Tibial nerve (tissue), 4 donors: ENCODE data around the gene ADCY2. TPM values are rescaled to one million over a fixed set of nuclear protein-coding genes. Genes with fewer than 3 reads are reported as not detected.

Experiments used
- DNase-seq, 2 donors: peaks; one replicate each; pipeline ENCODE4 v3.0.0-alpha.2; 2019; ENCODE audit warnings: low spot score in 2 of 2
- H3K27ac ChIP-seq, 4 donors: fragments of 200-600 bp; sonication (generic) in 3 of 4; one replicate each; pipeline ENCODE4 v1.5.1; 2017 to 2019; ENCODE audit warnings: mild to moderate bottlenecking in 1 of 4
- H3K27me3 ChIP-seq, 2 donors: fragments of 200-600 bp; sonication (generic) in 1 of 2; one replicate each; pipeline versions ENCODE4 v1.5.1 to v1.6.0; 2017 to 2019
- H3K36me3 ChIP-seq, 3 donors: fragments of 200-600 bp; sonication (generic); one replicate each; pipeline ENCODE4 v1.5.1; 2018 to 2019
- H3K4me1 ChIP-seq, 4 donors: fragments of 200-600 bp; sonication (generic) in 3 of 4; one replicate each; pipeline ENCODE4 v1.5.1; 2017 to 2019
- H3K4me3 ChIP-seq, 4 donors: fragments of 200-600 bp; sonication (generic) in 3 of 4; one replicate each; pipeline ENCODE4 v1.5.1; 2017 to 2019; ENCODE audit warnings: mild to moderate bottlenecking in 1 of 4, moderate library complexity in 1 of 4
- H3K9me3 ChIP-seq, 4 donors: fragments of 200-600 bp; sonication (generic) in 3 of 4; one replicate each; pipeline ENCODE4 v1.5.1; 2017 to 2019
- EP300 ChIP-seq, 2 donors: sonication (generic); formaldehyde crosslinking; IDR thresholded peaks; one replicate each; pipeline ENCODE4 v1.6.1; 2017; ENCODE audit warnings: antibody characterized with exemption in 2 of 2, mild to moderate bottlenecking in 1 of 2
- POLR2A ChIP-seq, 2 donors: fragments of 450-650 bp; IDR thresholded peaks; one replicate each; pipeline ENCODE4 v1.6.1; 2017; ENCODE audit warnings: antibody characterized with exemption in 2 of 2, mild to moderate bottlenecking in 2 of 2, moderate library complexity in 2 of 2
- WGBS, 2 donors: methylation state at CpG; one replicate each; pipeline ENCODE4 v1.1.5; 2018; 5-methylcytosine and 5-hydroxymethylcytosine counted together
- total RNA-seq, 4 donors: library from RNA; depleted of rRNA; stranded (reverse); fragments of >200 nt; gene quantifications; one replicate each; pipeline ENCODE4 v1.1.0, GENCODE V29; 2016
- TF ChIP-seq, protein P1 (sequence below), 5 experiments: fragments of 200-600 bp in 3 of 5; fragments of 450-650 bp in 2 of 5; sonication (generic) in 3 of 5; IDR thresholded peaks; one replicate each; pipeline ENCODE4 v1.5.1; 2016 to 2019; ENCODE audit warnings: antibody characterized with exemption in 5 of 5, mild to moderate bottlenecking in 3 of 5, moderate library complexity in 2 of 5

ADCY2 gene
- total RNA-seq, 4 donors from 2014 or later: 4.2 to 11.8 (median 10.0) TPM

DNA sequence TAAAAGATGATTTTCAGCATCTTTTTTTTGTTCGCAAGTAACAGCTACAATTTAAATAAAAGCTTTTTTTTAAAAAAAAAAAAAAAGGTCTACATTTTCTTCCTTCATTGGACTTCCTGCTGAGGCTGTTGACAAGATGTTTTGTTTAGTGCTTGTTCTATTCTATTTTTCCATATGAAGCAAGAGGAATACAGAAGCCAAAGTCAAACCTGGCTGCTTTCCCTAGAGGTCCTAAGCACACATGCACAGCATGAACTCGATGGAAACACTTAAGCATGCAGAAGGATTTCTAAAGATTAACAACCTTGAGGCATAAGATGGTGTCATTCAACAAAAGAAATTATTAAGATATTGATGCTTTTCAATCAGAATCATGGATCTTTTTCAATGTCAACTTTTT, 105.1 kb downstream of the ADCY2 start:
- DNase-seq: no peak
- Histone ChIP-seq H3K4me1 (no peaks in the 10 kb centered on the region), H3K27ac (no peak overlapping the region), H3K9me3 (no peaks in the 10 kb centered on the region), H3K27me3 (no peaks in the 10 kb centered on the region), H3K4me3 (no peak overlapping the region), H3K36me3 (no peaks in the 10 kb centered on the region)
- WGBS, 2 donors: 64 to 74% methylated on average over 2 of the region's 2 CpGs
- no peak for TF ChIP-seq EP300 (IDR thresholded peaks at IDR 0.05)
- TF ChIP-seq, protein P1, sequence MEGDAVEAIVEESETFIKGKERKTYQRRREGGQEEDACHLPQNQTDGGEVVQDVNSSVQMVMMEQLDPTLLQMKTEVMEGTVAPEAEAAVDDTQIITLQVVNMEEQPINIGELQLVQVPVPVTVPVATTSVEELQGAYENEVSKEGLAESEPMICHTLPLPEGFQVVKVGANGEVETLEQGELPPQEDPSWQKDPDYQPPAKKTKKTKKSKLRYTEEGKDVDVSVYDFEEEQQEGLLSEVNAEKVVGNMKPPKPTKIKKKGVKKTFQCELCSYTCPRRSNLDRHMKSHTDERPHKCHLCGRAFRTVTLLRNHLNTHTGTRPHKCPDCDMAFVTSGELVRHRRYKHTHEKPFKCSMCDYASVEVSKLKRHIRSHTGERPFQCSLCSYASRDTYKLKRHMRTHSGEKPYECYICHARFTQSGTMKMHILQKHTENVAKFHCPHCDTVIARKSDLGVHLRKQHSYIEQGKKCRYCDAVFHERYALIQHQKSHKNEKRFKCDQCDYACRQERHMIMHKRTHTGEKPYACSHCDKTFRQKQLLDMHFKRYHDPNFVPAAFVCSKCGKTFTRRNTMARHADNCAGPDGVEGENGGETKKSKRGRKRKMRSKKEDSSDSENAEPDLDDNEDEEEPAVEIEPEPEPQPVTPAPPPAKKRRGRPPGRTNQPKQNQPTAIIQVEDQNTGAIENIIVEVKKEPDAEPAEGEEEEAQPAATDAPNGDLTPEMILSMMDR (IDR thresholded peaks at IDR 0.05): no peak
- TF ChIP-seq POLR2A (IDR thresholded peaks at IDR 0.05): no peak

- no peaks in the 10 kb centered on the region for H3K9me3 ChIP-seq
- no peak for DNase-seq
- H3K4me3 ChIP-seq: no peak overlapping the region
- H3K27me3 ChIP-seq: no peaks in the 10 kb centered on the region
- H3K27ac ChIP-seq: no peak overlapping the region
- TF ChIP-seq POLR2A (IDR thresholded peaks at IDR 0.05): no peak
- TF ChIP-seq, protein P1 (IDR thresholded peaks at IDR 0.05): no peak
- no peak for TF ChIP-seq EP300 (IDR thresholded peaks at IDR 0.05)
- no peaks in the 10 kb centered on the region for H3K36me3 ChIP-seq
- no peaks in the 10 kb centered on the region for H3K4me1 ChIP-seq
- WGBS, 2 donors: 86 to 87% methylated on average over 9 of the region's 9 CpGs
Observed at GRCh38 chr5:7503564-7503963, 107.6 kb downstream of the ADCY2 start.

DNA sequence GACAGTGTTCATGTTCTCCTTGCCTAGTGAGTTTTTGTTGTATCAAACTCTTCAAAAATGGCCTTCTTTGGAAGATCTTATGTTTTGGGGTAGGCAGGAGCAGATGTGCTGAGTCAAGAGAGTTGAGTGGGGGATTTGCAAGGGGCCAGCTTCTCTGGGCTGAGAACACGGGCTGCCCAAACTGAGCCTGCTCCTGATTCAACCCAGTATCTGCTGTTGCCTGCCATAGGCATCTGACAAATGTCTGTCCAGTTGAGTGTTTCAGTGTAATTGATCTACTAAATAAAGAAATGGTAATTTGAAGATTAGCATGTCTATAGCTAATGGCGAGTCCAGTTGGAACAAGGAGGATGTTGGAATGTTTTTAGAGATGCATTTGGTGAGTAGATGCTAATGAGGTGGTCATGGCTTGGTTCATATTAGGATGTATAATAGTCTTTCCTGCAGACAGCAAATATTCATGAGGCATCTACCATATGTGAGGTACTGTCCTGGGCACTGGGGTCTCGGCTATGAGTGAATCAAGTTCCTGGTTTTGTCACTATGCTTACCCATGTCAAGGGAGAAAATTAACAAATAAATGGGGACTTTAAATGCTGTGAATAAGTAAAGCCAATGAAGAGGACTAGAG, 119.5 kb downstream of the ADCY2 start:
- no peaks in the 10 kb centered on the region for H3K9me3 ChIP-seq
- no peaks in the 10 kb centered on the region for H3K36me3 ChIP-seq
- no peak overlapping the region for H3K27ac ChIP-seq
- 77 to 79% methylated on average over 3 of the region's 3 CpGs for WGBS, 2 donors
- DNase-seq: no peak
- no peaks in the 10 kb centered on the region for H3K27me3 ChIP-seq
- no peak overlapping the region for H3K4me3 ChIP-seq
- TF ChIP-seq POLR2A (IDR thresholded peaks at IDR 0.05) (no peak), EP300 (IDR thresholded peaks at IDR 0.05) (no peak)
- TF ChIP-seq, protein P1 (IDR thresholded peaks at IDR 0.05): no peak
- no peaks in the 10 kb centered on the region for H3K4me1 ChIP-seq

DNA sequence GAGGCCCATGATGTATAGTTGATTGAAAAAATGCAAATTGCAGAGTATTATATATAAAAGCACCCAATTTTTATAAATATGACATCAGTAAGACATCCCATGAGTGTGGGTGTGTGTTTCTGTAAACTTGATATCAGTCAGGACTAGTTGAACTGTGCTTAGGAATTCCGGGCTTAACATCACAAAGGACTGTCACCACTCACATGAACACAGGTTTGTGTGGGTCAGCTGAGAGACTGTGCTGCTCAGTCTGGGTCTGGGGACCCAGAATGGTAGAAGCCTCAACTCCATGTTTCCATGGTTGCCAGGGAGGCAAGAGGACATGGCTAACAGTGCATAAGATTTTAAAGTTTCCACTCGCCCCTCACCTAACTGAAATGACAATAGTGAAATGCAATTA, 120.3 kb downstream of the ADCY2 start:
- DNase-seq: no peak
- WGBS, 2 donors: 75 to 80% methylated on average over 2 of the region's 2 CpGs
- Histone ChIP-seq H3K27ac (no peak overlapping the region), H3K4me1 (no peaks in the 10 kb centered on the region), H3K4me3 (no peak overlapping the region), H3K9me3 (no peaks in the 10 kb centered on the region), H3K36me3 (no peaks in the 10 kb centered on the region), H3K27me3 (no peaks in the 10 kb centered on the region)
- TF ChIP-seq POLR2A (IDR thresholded peaks at IDR 0.05) (no peak), EP300 (IDR thresholded peaks at IDR 0.05) (no peak)
- TF ChIP-seq, protein P1 (IDR thresholded peaks at IDR 0.05): no peak

GRCh38 chr5:7517006-7517405, 121.1 kb downstream of the ADCY2 start:
- H3K36me3 ChIP-seq: peaks cover 0 to 6% (median 0%) of the 10 kb centered on the region in 3 donors
- H3K4me3 ChIP-seq: no peak overlapping the region
- H3K27me3 ChIP-seq: no peaks in the 10 kb centered on the region
- 75 to 77% methylated on average over 3 of the region's 3 CpGs for WGBS, 2 donors
- TF ChIP-seq, protein P1 (IDR thresholded peaks at IDR 0.05): no peak
- TF ChIP-seq POLR2A (IDR thresholded peaks at IDR 0.05) (no peak), EP300 (IDR thresholded peaks at IDR 0.05) (no peak)
- H3K4me1 ChIP-seq: no peaks in the 10 kb centered on the region
- DNase-seq: no peak
- no peak overlapping the region for H3K27ac ChIP-seq
- H3K9me3 ChIP-seq: no peaks in the 10 kb centered on the region
